Breast epithelium (tissue), 3 donors: Measurements from ENCODE around the gene GRIK3.

Experiments
- POLR2A ChIP-seq: fragments of 450-650 bp; IDR thresholded peaks from one replicate; pipeline ENCODE4 v1.6.1; 2016; ENCODE audit warnings: antibody characterized with exemption, mild to moderate bottlenecking, moderate library complexity
- POLR2AphosphoS5 ChIP-seq, 3 donors: sonication (generic); formaldehyde crosslinking; IDR thresholded peaks; one replicate each; pipeline ENCODE4 v1.6.1; 2017; ENCODE audit warnings: antibody characterized with exemption in 3 of 3
- TF ChIP-seq, protein P1 (sequence below), 3 donors: fragments of 450-650 bp; IDR thresholded peaks; one replicate each; pipeline ENCODE4 v1.5.1; 2016 to 2017; ENCODE audit warnings: antibody characterized with exemption in 3 of 3, mild to moderate bottlenecking in 3 of 3, moderate library complexity in 3 of 3

DNA sequence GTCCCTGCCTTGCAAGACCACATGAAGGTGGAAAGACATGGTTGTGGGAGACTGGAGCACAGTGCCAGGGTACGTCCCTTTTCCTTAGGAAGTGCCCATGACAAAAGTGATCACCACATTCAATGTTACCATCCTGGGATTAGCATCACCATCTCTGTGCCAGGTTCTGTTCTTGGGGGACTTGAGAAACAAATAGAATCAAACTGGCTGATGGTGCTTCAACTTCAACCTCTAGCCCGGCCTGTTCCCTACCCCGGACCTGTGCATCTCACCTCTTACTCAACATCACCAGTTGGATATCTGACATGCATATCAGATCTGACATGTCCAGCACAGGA, 153.3 kb downstream of the GRIK3 start:
- TF ChIP-seq, protein P1, sequence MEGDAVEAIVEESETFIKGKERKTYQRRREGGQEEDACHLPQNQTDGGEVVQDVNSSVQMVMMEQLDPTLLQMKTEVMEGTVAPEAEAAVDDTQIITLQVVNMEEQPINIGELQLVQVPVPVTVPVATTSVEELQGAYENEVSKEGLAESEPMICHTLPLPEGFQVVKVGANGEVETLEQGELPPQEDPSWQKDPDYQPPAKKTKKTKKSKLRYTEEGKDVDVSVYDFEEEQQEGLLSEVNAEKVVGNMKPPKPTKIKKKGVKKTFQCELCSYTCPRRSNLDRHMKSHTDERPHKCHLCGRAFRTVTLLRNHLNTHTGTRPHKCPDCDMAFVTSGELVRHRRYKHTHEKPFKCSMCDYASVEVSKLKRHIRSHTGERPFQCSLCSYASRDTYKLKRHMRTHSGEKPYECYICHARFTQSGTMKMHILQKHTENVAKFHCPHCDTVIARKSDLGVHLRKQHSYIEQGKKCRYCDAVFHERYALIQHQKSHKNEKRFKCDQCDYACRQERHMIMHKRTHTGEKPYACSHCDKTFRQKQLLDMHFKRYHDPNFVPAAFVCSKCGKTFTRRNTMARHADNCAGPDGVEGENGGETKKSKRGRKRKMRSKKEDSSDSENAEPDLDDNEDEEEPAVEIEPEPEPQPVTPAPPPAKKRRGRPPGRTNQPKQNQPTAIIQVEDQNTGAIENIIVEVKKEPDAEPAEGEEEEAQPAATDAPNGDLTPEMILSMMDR (IDR thresholded peaks at IDR 0.05): no peak
- TF ChIP-seq POLR2A: no peak
- TF ChIP-seq POLR2AphosphoS5 (IDR thresholded peaks at IDR 0.05): no peak
